A549 (cell line): ENCODE data around the gene CCL4. TPM values are rescaled to one million over a fixed set of nuclear protein-coding genes. Genes with fewer than 3 reads are reported as not detected.
"Not testable (repeated sequence)": the region's sequence is repeated elsewhere in the genome, so short reads cannot be mapped to it uniquely, and the experiment has no call there.

Experiments used
- ATAC-seq, 2 experiments: fragments of 200-7000 bp in 1 of 2; fragments of >200 bp in 1 of 2; cut with Nextera tagmentation in 1 of 2; cut with Tn5 transposase in 1 of 2; 3 replicates each; pipeline versions ENCODE4 v1.8.0 to v1.9.1; 2018 to 2020; ENCODE audit warnings: mild to moderate bottlenecking in 1 of 2, moderate library complexity in 1 of 2
- CTCF ChIA-PET: fragments of 300-600 bp; sonication (Branson Sonifier 250); formaldehyde crosslinking; extraction: SDS; loops from one replicate; lab custom pipeline; 2021; ENCODE audit warnings: antibody characterized with exemption, inconsistent platforms; lab: Yijun Ruan, JAX
- POLR2A ChIA-PET: fragments of 350-600 bp; formaldehyde crosslinking; extraction: SDS; loops from one replicate; lab custom pipeline; 2021; ENCODE audit warnings: antibody characterized with exemption, inconsistent platforms; lab: Yijun Ruan, JAX
- DNase-seq, 2 experiments: peaks; one replicate each; pipeline versions ENCODE4 v3.0.0 to v3.0.0-alpha.2; 2011 to 2016; ENCODE audit warnings: low read depth in 1 of 2, low spot score in 1 of 2
- FAIRE-seq: peaks from 2 replicates; lab custom pipeline; 2011; peaks lifted over from hg19 to GRCh38; lab: Jason Lieb, UNC
- H3K27ac ChIP-seq, 2 experiments: fragments of >200 bp; sonication (Bioruptor Twin); formaldehyde crosslinking; 3 replicates each; pipeline ENCODE4 v1.5.1; 2016 to 2017
- H3K4me1 ChIP-seq: fragments of >200 bp; sonication (Bioruptor Twin); formaldehyde crosslinking; 3 replicates; pipeline ENCODE4 v1.6.1; 2016
- H3K4me2 ChIP-seq: fragments of >200 bp; sonication (Bioruptor Twin); formaldehyde crosslinking; 3 replicates; pipeline ENCODE4 v1.6.1; 2016
- H3K4me3 ChIP-seq: fragments of >200 bp; sonication (Bioruptor Twin); formaldehyde crosslinking; 3 replicates; pipeline ENCODE4 v1.5.1; 2016
- H3K9me3 ChIP-seq: fragments of >200 bp; sonication (Bioruptor Twin); formaldehyde crosslinking; 3 replicates; pipeline ENCODE4 v1.6.1; 2016
- ATOH8 ChIP-seq: fragments of 250-450 bp; sonication (Bioruptor Pico); IDR thresholded peaks from 2 replicates; pipeline ENCODE4 v1.5.0; 2020; ENCODE audit warnings: low read depth, mild to moderate bottlenecking, moderate library complexity
- BHLHE40 ChIP-seq: IDR thresholded peaks from 2 replicates; pipeline ENCODE4 v1.6.1; 2012; ENCODE audit warnings: low read depth, low read length, inconsistent platforms
- CHD4 ChIP-seq: fragments of 200-600 bp; sonication (generic); IDR thresholded peaks from 2 replicates; pipeline ENCODE4 v1.6.1; 2016; ENCODE audit warnings: antibody characterized with exemption, mild to moderate bottlenecking, borderline replicate concordance
- E2F6 ChIP-seq: IDR thresholded peaks from 2 replicates; pipeline ENCODE4 v1.6.1; 2012; ENCODE audit warnings: low read depth, borderline replicate concordance
- EHMT2 ChIP-seq: fragments of 200-600 bp; sonication (generic); IDR thresholded peaks from 2 replicates; pipeline ENCODE4 v1.6.1; 2016; ENCODE audit warnings: antibody characterized with exemption, low read depth, mild to moderate bottlenecking, moderate library complexity
- ELK1 ChIP-seq: fragments of 150-350 bp; IDR thresholded peaks from 2 replicates; pipeline ENCODE4 v1.6.1; 2014; ENCODE audit warnings: low read depth, mild to moderate bottlenecking, low read length
- FOXS1 ChIP-seq: fragments of 250-450 bp; sonication (Bioruptor Pico); IDR thresholded peaks from 2 replicates; pipeline ENCODE4 v1.5.0; 2020; ENCODE audit warnings: mild to moderate bottlenecking, moderate library complexity
- HES2 ChIP-seq: fragments of >200 bp; sonication (Bioruptor Twin); formaldehyde crosslinking; IDR thresholded peaks from 2 replicates; pipeline ENCODE4 v1.6.1; 2016
- HOXA7 ChIP-seq: fragments of 250-450 bp; sonication (Bioruptor Pico); IDR thresholded peaks from 2 replicates; pipeline ENCODE4 v1.5.0; 2020; ENCODE audit warnings: mild to moderate bottlenecking, moderate library complexity
- JUNB ChIP-seq: fragments of >200 bp; sonication (Bioruptor Twin); formaldehyde crosslinking; IDR thresholded peaks from 2 replicates; pipeline ENCODE4 v1.6.1; 2016
- KDM1A ChIP-seq: fragments of 200-600 bp; sonication (generic); IDR thresholded peaks from 2 replicates; pipeline ENCODE4 v1.6.1; 2016; ENCODE audit warnings: low read depth, mild to moderate bottlenecking
- KDM5A ChIP-seq: fragments of 200-600 bp; sonication (generic); IDR thresholded peaks from 2 replicates; pipeline ENCODE4 v1.6.1; 2016; ENCODE audit warnings: antibody characterized with exemption, mild to moderate bottlenecking
- MAFK ChIP-seq: fragments of 450-650 bp; IDR thresholded peaks from 2 replicates; pipeline ENCODE4 v1.6.1; 2014; ENCODE audit not compliant: partially characterized antibody
- MAX ChIP-seq: IDR thresholded peaks from 2 replicates; pipeline ENCODE4 v1.6.1; 2012
- MYC ChIP-seq: IDR thresholded peaks from 2 replicates; pipeline ENCODE4 v1.6.1; 2012; ENCODE audit warnings: mild to moderate bottlenecking, inconsistent platforms, low read length, improper control_type of control experiment, borderline replicate concordance
- PBX3 ChIP-seq: IDR thresholded peaks from 2 replicates; pipeline ENCODE4 v1.6.1; 2012
- PHF8 ChIP-seq: fragments of 200-600 bp; sonication (generic); IDR thresholded peaks from 2 replicates; pipeline ENCODE4 v1.6.1; 2016; ENCODE audit warnings: low read depth, mild to moderate bottlenecking, antibody characterized with exemption, moderate library complexity, borderline replicate concordance
- RAD21 ChIP-seq, 2 experiments: fragments of >200 bp in 1 of 2; sonication (Bioruptor Twin) in 1 of 2; formaldehyde crosslinking in 1 of 2; IDR thresholded peaks in 1 of 2; conservative IDR thresholded peaks in 1 of 2; 2 replicates in 1 of 2; 3 replicates in 1 of 2; pipeline ENCODE4 v1.6.1; 2012 to 2018; ENCODE audit warnings: inconsistent platforms in 1 of 2
- RARB ChIP-seq: fragments of 250-450 bp; sonication (Bioruptor Pico); IDR thresholded peaks from 2 replicates; pipeline ENCODE4 v1.8.0; 2021; ENCODE audit warnings: mild to moderate bottlenecking, moderate library complexity
- RFX5 ChIP-seq: fragments of 450-650 bp; IDR thresholded peaks from 2 replicates; pipeline ENCODE4 v1.7.1; 2014; ENCODE audit warnings: antibody characterized with exemption, mild to moderate bottlenecking, moderate library complexity
- SMC3 ChIP-seq: fragments of >200 bp; sonication (Bioruptor Twin); formaldehyde crosslinking; IDR thresholded peaks from 3 replicates; pipeline ENCODE4 v1.6.1; 2018; ENCODE audit warnings: inconsistent platforms
- USF2 ChIP-seq: fragments of 450-650 bp; IDR thresholded peaks from 2 replicates; pipeline ENCODE4 v1.6.1; 2014; ENCODE audit warnings: antibody characterized with exemption
- ZNF302 ChIP-seq: fragments of 250-450 bp; sonication (Bioruptor Pico); IDR thresholded peaks from 2 replicates; pipeline ENCODE4 v1.9.0; 2021; ENCODE audit warnings: inconsistent platforms, mild to moderate bottlenecking, moderate library complexity
- WGBS: methylation state at CpG from one replicate; pipeline ENCODE4 v1.1.6; 2017; ENCODE audit errors: missing lambda C conversion rate; 5-methylcytosine and 5-hydroxymethylcytosine counted together
- polyA plus RNA-seq, 4 experiments: library from polyadenylated mRNA; depleted of rRNA in 3 of 4; stranded (reverse); fragments of >200 nt; fragmentation: RNase III in 1 of 4; extraction: RNeasy Plus Mini Kit Qiagen cat#74134 plus additional on column Dnase treatment in 1 of 4; gene quantifications; 2 replicates in 3 of 4; 3 replicates in 1 of 4; pipeline ENCODE4 v1.2.3, GENCODE V29; 2011 to 2017

Gene CCL4
- polyA plus RNA-seq, 2 of the 4 experiments (the other 2 are of a cell fraction): not detected

GRCh38 chr17:36115649-36115977 lies 12.0 kb downstream of the CCL4 start:
- FAIRE-seq, DNase-seq, H3K4me3 ChIP-seq, H3K4me1 ChIP-seq, POLR2A ChIA-PET, H3K27ac ChIP-seq, H3K4me2 ChIP-seq, ATAC-seq: not testable (repeated sequence)
- peaks cover 13% of the 10 kb centered on the region; the same call in 2 of the 3 replicates for H3K9me3 ChIP-seq
- CTCF ChIA-PET: interaction anchor here (0.6 to 1.6 kb wide), 2 partner anchors 12 to 36 kb away, joined by 3 read pairs; no protein-coding TSS in a partner anchor

- TF ChIP-seq JUNB: no peak
- TF ChIP-seq CHD4: no peak
- TF ChIP-seq ATOH8 (CRISPR knock-in tag): no peak
- TF ChIP-seq BHLHE40: no peak
- no peak for TF ChIP-seq RFX5
- H3K4me1 ChIP-seq: no peaks in the 10 kb centered on the region
- H3K27ac ChIP-seq: no peak overlapping the region
- no peak for ATAC-seq
- DNase-seq: no peak
- CTCF ChIA-PET: interaction anchor here (0.6 to 4.0 kb wide), 9 partner anchors 7 to 366 kb away, joined by 3 to 14 read pairs (median 3); no protein-coding TSS in a partner anchor
- no peak overlapping the region for H3K4me3 ChIP-seq
- 27% methylated on average over 3 of the region's 5 CpGs for WGBS
- POLR2A ChIA-PET: no interaction called here
- no peak for FAIRE-seq
- no peak overlapping the region for H3K4me2 ChIP-seq
- H3K9me3 ChIP-seq: peaks cover 2% of the 10 kb centered on the region; the same call in 1 of the 3 replicates
Measured at GRCh38 chr17:36117505-36118382, 14.1 kb downstream of the CCL4 start.

- CTCF ChIA-PET: interaction anchor here (0.6 to 4.0 kb wide), 10 partner anchors 8 to 365 kb away, joined by 3 to 14 read pairs (median 4); no protein-coding TSS in a partner anchor
- ATAC-seq: peak; percentile 94 to 95
Measured at GRCh38 chr17:36118477-36119353, 15.1 kb downstream of the CCL4 start.

More at GRCh38 chr17:36118477-36119353, 15.1 kb downstream of the CCL4 start:
- TF ChIP-seq HOXA7 (CRISPR knock-in tag) (no peak), KDM1A (no peak), E2F6 (no peak), MYC (no peak), RARB (CRISPR knock-in tag) (no peak), HES2 (no peak), MAX (no peak), PHF8 (no peak), RFX5 (no peak), EHMT2 (no peak), ZNF302 (no peak), MAFK (no peak), KDM5A (no peak), USF2 (no peak), PBX3 (no peak), FOXS1 (CRISPR knock-in tag) (no peak), RAD21 (conservative IDR thresholded peaks at IDR 0.05 in 1 of 2, IDR thresholded peaks at IDR 0.05 in 1 of 2) (no peak), SMC3 (no peak), JUNB (no peak), ELK1 (no peak)
- Histone ChIP-seq H3K4me1 (no peaks in the 10 kb centered on the region), H3K9me3 (no peaks in the 10 kb centered on the region), H3K4me2 (peak overlapping the region; percentile 38; the same call in 2 of the 3 replicates), H3K4me3 (no peak overlapping the region), H3K27ac (no peak overlapping the region)
- POLR2A ChIA-PET: no interaction called here
- FAIRE-seq (no peak), DNase-seq (peak in 1 of 2 experiments; percentile 19)
- WGBS: 37% methylated on average over 12 of the region's 12 CpGs
